ENCODE measurements around the gene A4GALT.

GRCh38 chr22:42670921-42671709 lies 49.6 kb downstream of the A4GALT start:
- TF ChIP-seq, protein P1, sequence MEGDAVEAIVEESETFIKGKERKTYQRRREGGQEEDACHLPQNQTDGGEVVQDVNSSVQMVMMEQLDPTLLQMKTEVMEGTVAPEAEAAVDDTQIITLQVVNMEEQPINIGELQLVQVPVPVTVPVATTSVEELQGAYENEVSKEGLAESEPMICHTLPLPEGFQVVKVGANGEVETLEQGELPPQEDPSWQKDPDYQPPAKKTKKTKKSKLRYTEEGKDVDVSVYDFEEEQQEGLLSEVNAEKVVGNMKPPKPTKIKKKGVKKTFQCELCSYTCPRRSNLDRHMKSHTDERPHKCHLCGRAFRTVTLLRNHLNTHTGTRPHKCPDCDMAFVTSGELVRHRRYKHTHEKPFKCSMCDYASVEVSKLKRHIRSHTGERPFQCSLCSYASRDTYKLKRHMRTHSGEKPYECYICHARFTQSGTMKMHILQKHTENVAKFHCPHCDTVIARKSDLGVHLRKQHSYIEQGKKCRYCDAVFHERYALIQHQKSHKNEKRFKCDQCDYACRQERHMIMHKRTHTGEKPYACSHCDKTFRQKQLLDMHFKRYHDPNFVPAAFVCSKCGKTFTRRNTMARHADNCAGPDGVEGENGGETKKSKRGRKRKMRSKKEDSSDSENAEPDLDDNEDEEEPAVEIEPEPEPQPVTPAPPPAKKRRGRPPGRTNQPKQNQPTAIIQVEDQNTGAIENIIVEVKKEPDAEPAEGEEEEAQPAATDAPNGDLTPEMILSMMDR (IDR thresholded peaks at IDR 0.05): no peak
- peak; percentile 41 for TF ChIP-seq POLR2AphosphoS5 (IDR thresholded peaks at IDR 0.05)
- TF ChIP-seq POLR2A (IDR thresholded peaks at IDR 0.05): no peak
